Neutrophil (primary cell): ENCODE data around the gene LYPLAL1.

ENCODE experiments used
- H3K27ac ChIP-seq: fragments of 200-600 bp; sonication (generic); 2 replicates; pipeline ENCODE4 v1.5.1; 2016; ENCODE audit warnings: mild to moderate bottlenecking, moderate library complexity
- H3K27me3 ChIP-seq: fragments of 200-600 bp; sonication (generic); 2 replicates; pipeline ENCODE4 v1.6.0; 2016; ENCODE audit warnings: mild to moderate bottlenecking
- H3K36me3 ChIP-seq: fragments of 200-600 bp; sonication (generic); 2 replicates; pipeline ENCODE4 v1.5.1; 2017
- H3K4me1 ChIP-seq, 2 experiments: fragments of 200-600 bp in 1 of 2; sonication (generic) in 1 of 2; 1 replicate in 1 of 2; 2 replicates in 1 of 2; pipeline versions ENCODE4 v1.5.1 to v1.6.1; 2013 to 2016; ENCODE audit warnings: low read depth in 1 of 2, low read length in 1 of 2, mild to moderate bottlenecking in 1 of 2, moderate library complexity in 1 of 2; ENCODE audit not compliant: control insufficient read depth in 1 of 2, insufficient read depth in 1 of 2
- H3K4me3 ChIP-seq, 2 experiments: fragments of 200-600 bp in 1 of 2; sonication (generic) in 1 of 2; 1 replicate in 1 of 2; 2 replicates in 1 of 2; pipeline ENCODE4 v1.5.1; 2013 to 2016; ENCODE audit warnings: low read depth in 1 of 2, low read length in 1 of 2, mild to moderate bottlenecking in 1 of 2, moderate library complexity in 1 of 2
- H3K9me3 ChIP-seq: fragments of 200-600 bp; sonication (generic); 2 replicates; pipeline ENCODE4 v1.5.1; 2016
- CTCF ChIP-seq: fragments of 200-600 bp; sonication (generic); IDR thresholded peaks from 2 replicates; pipeline ENCODE4 v1.5.1; 2016; ENCODE audit warnings: antibody characterized with exemption

The LYPLAL1 gene

DNA sequence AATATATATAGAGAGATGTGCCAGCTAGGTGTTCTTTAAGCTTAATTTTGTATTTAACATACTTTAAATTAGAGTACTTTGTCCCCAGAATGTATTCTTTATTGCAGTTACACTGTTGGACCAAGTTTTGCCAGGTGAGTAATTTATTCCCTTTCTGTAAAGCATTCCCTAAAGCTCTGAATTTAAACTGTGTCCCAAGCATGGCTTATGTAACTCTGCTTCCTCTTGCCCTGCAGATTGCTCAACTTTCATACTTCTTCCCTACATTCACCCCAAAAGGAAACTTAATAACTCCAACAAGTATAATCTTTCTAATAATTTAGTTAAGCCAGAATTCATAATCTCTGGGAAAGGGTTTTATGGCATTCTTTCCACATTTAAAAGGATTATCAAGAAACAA, 5.6 kb downstream of the LYPLAL1 start:
- no peaks in the 10 kb centered on the region for H3K27me3 ChIP-seq
- no peaks in the 10 kb centered on the region for H3K9me3 ChIP-seq
- H3K36me3 ChIP-seq: peaks cover 3% of the 10 kb centered on the region
- H3K27ac ChIP-seq: no peak overlapping the region
- H3K4me1 ChIP-seq: peaks cover 18 to 19% of the 10 kb centered on the region in 2 experiments
- H3K4me3 ChIP-seq: no peak overlapping the region
- no peak for TF ChIP-seq CTCF

- H3K4me1 ChIP-seq: peaks cover 3 to 4% of the 10 kb centered on the region in 2 experiments
- no peak overlapping the region for H3K27ac ChIP-seq
- no peak overlapping the region for H3K4me3 ChIP-seq
- H3K27me3 ChIP-seq: no peaks in the 10 kb centered on the region
- peaks cover 3% of the 10 kb centered on the region for H3K36me3 ChIP-seq
- H3K9me3 ChIP-seq: no peaks in the 10 kb centered on the region
- no peak for TF ChIP-seq CTCF
Observed at GRCh38 chr1:219184337-219184736, 10.7 kb downstream of the LYPLAL1 start.

- no peak for TF ChIP-seq CTCF
- H3K4me3 ChIP-seq: no peak overlapping the region
- H3K4me1 ChIP-seq: no peaks in the 10 kb centered on the region
- H3K9me3 ChIP-seq: no peaks in the 10 kb centered on the region
- H3K36me3 ChIP-seq: peaks cover 3% of the 10 kb centered on the region
- H3K27me3 ChIP-seq: no peaks in the 10 kb centered on the region
- no peak overlapping the region for H3K27ac ChIP-seq
Observed at GRCh38 chr1:219185486-219186117, 11.9 kb downstream of the LYPLAL1 start.

DNA sequence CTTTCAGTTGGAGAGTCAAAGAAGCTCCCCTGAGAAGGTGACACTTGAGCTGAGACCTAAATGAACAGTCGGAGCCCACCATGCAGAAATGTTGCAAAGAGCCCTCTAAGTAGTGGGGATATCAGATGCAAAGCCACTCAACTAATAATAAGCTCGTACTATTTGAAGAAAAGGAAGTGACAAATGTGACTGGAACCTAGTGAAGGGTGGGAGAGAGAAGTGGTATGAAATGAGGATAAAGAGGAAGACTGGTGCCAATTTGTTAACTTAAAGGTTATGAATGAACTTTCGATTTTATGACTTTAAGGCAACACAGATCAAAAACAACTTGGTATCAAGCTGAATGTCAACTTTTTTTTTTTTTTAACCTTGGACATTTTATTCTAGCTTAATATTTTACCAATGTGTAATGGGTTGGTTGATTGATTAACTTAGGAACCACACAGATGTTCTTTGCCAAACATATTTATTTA, 14.7 kb downstream of the LYPLAL1 start:
- Histone ChIP-seq H3K9me3 (no peaks in the 10 kb centered on the region), H3K4me1 (no peaks in the 10 kb centered on the region), H3K36me3 (no peaks in the 10 kb centered on the region), H3K27me3 (no peaks in the 10 kb centered on the region), H3K27ac (no peak overlapping the region), H3K4me3 (no peak overlapping the region)
- TF ChIP-seq CTCF: no peak

DNA sequence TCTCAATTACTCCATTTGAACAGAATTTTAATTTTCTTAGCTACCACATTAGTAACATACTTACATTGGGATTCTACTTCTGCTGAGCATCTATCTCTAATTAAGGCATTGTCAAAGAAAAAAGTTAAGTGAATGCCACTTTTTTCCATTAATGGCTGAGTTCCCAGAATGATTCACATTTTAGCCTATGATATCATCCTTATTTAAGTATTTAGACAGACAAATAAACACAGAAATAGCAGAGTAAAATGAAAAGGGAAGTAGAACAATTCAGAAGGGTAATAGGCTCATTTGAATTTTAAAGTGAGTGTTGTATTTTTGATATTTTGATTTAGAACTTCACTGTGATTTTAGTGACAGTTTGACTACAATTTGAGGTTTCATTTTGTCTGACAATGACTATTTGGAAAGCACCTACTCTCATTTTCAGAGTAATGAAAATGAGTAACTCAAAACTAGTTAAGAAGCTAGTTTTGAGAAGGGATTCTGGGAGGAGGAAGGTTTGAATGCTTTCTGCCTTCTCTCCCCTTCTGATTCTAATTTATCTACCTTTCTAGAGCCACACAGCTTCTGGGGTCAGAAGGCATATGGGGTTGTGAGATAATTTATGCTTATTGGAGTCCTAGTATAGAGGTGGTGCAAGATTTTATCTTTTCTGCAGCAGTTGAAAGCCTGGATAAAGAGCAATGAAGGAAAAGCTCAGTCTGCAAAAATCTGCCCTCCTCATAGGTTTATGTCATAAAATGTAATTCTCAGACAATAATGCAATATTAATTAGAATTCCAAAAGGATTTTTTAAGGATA, 15.5 kb downstream of the LYPLAL1 start:
- peak overlapping the region; percentile 5 for H3K27ac ChIP-seq
- H3K27me3 ChIP-seq: no peaks in the 10 kb centered on the region
- TF ChIP-seq CTCF: no peak
- H3K4me1 ChIP-seq: no peaks in the 10 kb centered on the region
- no peaks in the 10 kb centered on the region for H3K36me3 ChIP-seq
- H3K4me3 ChIP-seq: no peak overlapping the region
- no peaks in the 10 kb centered on the region for H3K9me3 ChIP-seq
